Breast epithelium (tissue), 4 donors: ENCODE measurements around the gene ZNF385A. TPM values are rescaled to one million over a fixed set of nuclear protein-coding genes. Genes with fewer than 3 reads are reported as not detected.
A peak's percentile ranks its signal among the peaks of the same experiment; 100 is the strongest.

Experiments used
- DNase-seq, 2 donors: peaks; one replicate each; pipeline ENCODE4 v3.0.0-alpha.2; 2019; ENCODE audit warnings: low spot score in 2 of 2
- H3K27ac ChIP-seq, 2 donors: fragments of 200-600 bp; sonication (generic) in 1 of 2; one replicate each; pipeline ENCODE4 v1.5.1; 2016 to 2019; ENCODE audit warnings: mild to moderate bottlenecking in 1 of 2
- H3K27me3 ChIP-seq, 2 donors: fragments of 200-600 bp; sonication (generic) in 1 of 2; one replicate each; pipeline versions ENCODE4 v1.5.1 to v1.6.0; 2017 to 2019; ENCODE audit warnings: control low read depth in 1 of 2, mild to moderate bottlenecking in 1 of 2
- H3K36me3 ChIP-seq: fragments of 200-600 bp; one replicate; pipeline ENCODE4 v1.5.1; 2019
- H3K4me1 ChIP-seq, 2 donors: fragments of 200-600 bp; sonication (generic); one replicate each; pipeline ENCODE4 v1.5.1; 2016 to 2019; ENCODE audit warnings: control low read depth in 1 of 2
- H3K4me3 ChIP-seq, 3 donors: fragments of 200-600 bp; sonication (generic); 1 replicate in 2 of 3; 2 replicates in 1 of 3; pipeline ENCODE4 v1.5.1; 2016 to 2019; ENCODE audit warnings: mild to moderate bottlenecking in 3 of 3, moderate library complexity in 2 of 3
- H3K9me3 ChIP-seq, 2 donors: fragments of 200-600 bp; sonication (generic) in 1 of 2; one replicate each; pipeline ENCODE4 v1.5.1; 2016 to 2019; ENCODE audit warnings: control low read depth in 1 of 2
- POLR2A ChIP-seq: fragments of 450-650 bp; IDR thresholded peaks from one replicate; pipeline ENCODE4 v1.6.1; 2016; ENCODE audit warnings: antibody characterized with exemption, mild to moderate bottlenecking, moderate library complexity
- POLR2AphosphoS5 ChIP-seq, 3 donors: sonication (generic); formaldehyde crosslinking; IDR thresholded peaks; one replicate each; pipeline ENCODE4 v1.6.1; 2017; ENCODE audit warnings: antibody characterized with exemption in 3 of 3
- intact Hi-C: fragments of 100-400 bp; cut with DNase I; formaldehyde crosslinking; loops from one replicate; pipeline ENCODE4 v1.15.1; 2023; ENCODE audit warnings: low total_unique reads
- total RNA-seq, 3 donors: library from RNA; depleted of rRNA; stranded (reverse); fragments of >200 nt; gene quantifications; one replicate each; pipeline ENCODE4 v1.1.0, GENCODE V29; 2016
- TF ChIP-seq, protein P1 (sequence below), 3 donors: fragments of 450-650 bp; IDR thresholded peaks; one replicate each; pipeline ENCODE4 v1.5.1; 2016 to 2017; ENCODE audit warnings: antibody characterized with exemption in 3 of 3, mild to moderate bottlenecking in 3 of 3, moderate library complexity in 3 of 3

ZNF385A gene
- total RNA-seq, 3 donors from 2014 or later: 8.9 to 18.4 (median 10.5) TPM

- Histone ChIP-seq H3K27ac (peak overlapping the region; percentile 83 to 90), H3K4me3 (peak overlapping the region in 1 of 3 donors; percentile 15), H3K9me3 (no peaks in the 10 kb centered on the region), H3K27me3 (no peaks in the 10 kb centered on the region), H3K4me1 (peaks cover 0 to 10% of the 10 kb centered on the region in 2 donors), H3K36me3 (no peaks in the 10 kb centered on the region)
- intact Hi-C loops: no loop called here
- TF ChIP-seq, protein P1, sequence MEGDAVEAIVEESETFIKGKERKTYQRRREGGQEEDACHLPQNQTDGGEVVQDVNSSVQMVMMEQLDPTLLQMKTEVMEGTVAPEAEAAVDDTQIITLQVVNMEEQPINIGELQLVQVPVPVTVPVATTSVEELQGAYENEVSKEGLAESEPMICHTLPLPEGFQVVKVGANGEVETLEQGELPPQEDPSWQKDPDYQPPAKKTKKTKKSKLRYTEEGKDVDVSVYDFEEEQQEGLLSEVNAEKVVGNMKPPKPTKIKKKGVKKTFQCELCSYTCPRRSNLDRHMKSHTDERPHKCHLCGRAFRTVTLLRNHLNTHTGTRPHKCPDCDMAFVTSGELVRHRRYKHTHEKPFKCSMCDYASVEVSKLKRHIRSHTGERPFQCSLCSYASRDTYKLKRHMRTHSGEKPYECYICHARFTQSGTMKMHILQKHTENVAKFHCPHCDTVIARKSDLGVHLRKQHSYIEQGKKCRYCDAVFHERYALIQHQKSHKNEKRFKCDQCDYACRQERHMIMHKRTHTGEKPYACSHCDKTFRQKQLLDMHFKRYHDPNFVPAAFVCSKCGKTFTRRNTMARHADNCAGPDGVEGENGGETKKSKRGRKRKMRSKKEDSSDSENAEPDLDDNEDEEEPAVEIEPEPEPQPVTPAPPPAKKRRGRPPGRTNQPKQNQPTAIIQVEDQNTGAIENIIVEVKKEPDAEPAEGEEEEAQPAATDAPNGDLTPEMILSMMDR (IDR thresholded peaks at IDR 0.05): no peak
- DNase-seq: no peak
These were observed 850 bp upstream of the ZNF385A start for GRCh38 chr12:54385251-54385914.

DNA sequence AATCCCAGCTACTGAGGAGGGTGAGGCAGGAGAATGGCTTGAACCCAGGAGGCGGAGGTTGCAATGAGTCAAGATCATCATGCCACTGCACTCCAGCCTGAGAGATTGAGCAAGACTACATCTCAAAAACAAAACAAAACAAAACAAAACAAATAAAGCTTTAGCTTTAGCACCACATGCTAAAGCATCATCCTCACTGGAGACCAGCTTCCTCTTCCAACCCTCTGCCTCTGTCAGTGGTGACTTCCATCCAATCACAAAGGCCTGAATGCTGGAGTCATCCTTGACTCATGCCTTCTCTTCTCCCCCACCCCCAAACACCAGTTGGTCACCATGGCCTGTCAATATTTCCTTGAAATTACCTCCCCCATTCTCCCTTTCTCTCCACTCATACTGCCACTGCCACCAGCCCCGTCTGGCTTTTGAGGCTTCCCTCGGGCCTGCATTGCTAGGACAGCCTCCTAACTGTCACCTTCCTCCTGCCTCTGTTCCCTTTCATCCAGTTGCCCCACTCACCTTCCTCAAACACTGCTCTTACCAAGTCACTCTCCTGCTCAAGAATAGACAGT lies 1.4 kb downstream of the ZNF385A start:
- peaks cover 0 to 6% of the 10 kb centered on the region in 2 donors for H3K4me1 ChIP-seq
- no peak for DNase-seq
- intact Hi-C loops: no loop called here
- H3K27me3 ChIP-seq: no peaks in the 10 kb centered on the region
- no peak overlapping the region for H3K4me3 ChIP-seq
- TF ChIP-seq, protein P1 (IDR thresholded peaks at IDR 0.05): no peak
- no peak for TF ChIP-seq POLR2A
- TF ChIP-seq POLR2AphosphoS5 (IDR thresholded peaks at IDR 0.05): peak in 1 of 3 donors; percentile 29
- peak overlapping the region in 1 of 2 donors; percentile 83 for H3K27ac ChIP-seq
- no peaks in the 10 kb centered on the region for H3K9me3 ChIP-seq
- no peaks in the 10 kb centered on the region for H3K36me3 ChIP-seq

DNA sequence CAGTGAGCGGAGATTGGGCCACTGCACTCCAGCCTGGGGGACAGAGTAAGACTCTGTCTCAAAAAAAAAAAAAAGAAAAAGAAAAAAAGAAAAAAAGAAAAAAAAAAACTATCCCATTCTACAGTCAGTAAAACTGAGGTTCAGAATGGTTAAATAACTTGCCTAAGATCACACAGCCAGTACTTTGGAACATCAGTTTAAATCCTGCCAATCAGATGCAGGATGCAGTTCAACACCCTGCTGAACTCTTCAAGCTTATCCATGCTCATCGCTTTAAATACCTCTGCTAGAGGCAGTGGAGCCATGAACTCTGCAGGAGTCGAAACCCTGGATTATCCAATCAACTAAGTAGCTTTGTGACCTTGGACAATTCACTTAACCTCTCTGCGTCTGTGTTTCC lies 3.4 kb downstream of the ZNF385A start:
- Histone ChIP-seq H3K4me1 (no peaks in the 10 kb centered on the region), H3K36me3 (no peaks in the 10 kb centered on the region), H3K27me3 (no peaks in the 10 kb centered on the region), H3K9me3 (no peaks in the 10 kb centered on the region), H3K27ac (no peak overlapping the region), H3K4me3 (no peak overlapping the region)
- TF ChIP-seq POLR2A (no peak), POLR2AphosphoS5 (IDR thresholded peaks at IDR 0.05) (no peak)
- TF ChIP-seq, protein P1 (IDR thresholded peaks at IDR 0.05): no peak
- DNase-seq: no peak
- intact Hi-C loops: loop anchor here (1.0 kb wide), 1 partner anchor 31 kb away; no protein-coding TSS in a partner anchor

- TF ChIP-seq POLR2AphosphoS5 (IDR thresholded peaks at IDR 0.05) (peak in 2 of 3 donors; percentile 51 to 64), POLR2A (no peak)
- TF ChIP-seq, protein P1 (IDR thresholded peaks at IDR 0.05): peak; percentile 96 to 100 (median 99)
- Histone ChIP-seq H3K4me3 (peak overlapping the region; percentile 54 to 73 (median 54)), H3K36me3 (no peaks in the 10 kb centered on the region), H3K27ac (peak overlapping the region; percentile 70 to 81), H3K27me3 (no peaks in the 10 kb centered on the region), H3K9me3 (no peaks in the 10 kb centered on the region), H3K4me1 (no peaks in the 10 kb centered on the region)
- intact Hi-C loops: no loop called here
- DNase-seq: peak; percentile 82 to 93
These were observed 4.9 kb downstream of the ZNF385A start for GRCh38 chr12:54379398-54380201.
